Suppressor macrophage (primary cell): ENCODE results near the gene PRR13.
"Not testable (repeated sequence)": the region's sequence is repeated elsewhere in the genome, so short reads cannot be mapped to it uniquely, and the experiment has no call there.

Source experiments
- DNase-seq, 4 experiments: peaks; one replicate each; pipeline ENCODE4 v3.0.0-alpha.2; 2020 to 2022

Gene PRR13

DNA sequence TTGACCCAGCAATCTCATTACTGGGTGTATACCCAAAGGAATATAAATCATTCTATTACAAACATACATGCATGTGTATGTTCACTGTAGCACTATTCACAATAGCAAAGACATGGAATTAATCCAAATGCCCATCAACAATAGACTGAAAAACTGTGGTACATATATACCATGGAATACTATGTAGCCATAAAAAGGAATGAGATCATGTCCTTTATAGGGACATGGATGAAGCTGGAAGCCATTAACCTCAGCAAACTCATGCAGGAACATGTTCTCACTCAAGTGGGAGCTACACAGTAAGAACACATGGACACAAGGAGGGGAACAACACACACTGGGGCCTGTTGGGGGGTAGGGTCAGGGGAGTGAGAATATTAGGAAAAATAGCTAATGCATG is 2.0 kb upstream of the PRR13 start:
- DNase-seq: not testable (repeated sequence)

DNA sequence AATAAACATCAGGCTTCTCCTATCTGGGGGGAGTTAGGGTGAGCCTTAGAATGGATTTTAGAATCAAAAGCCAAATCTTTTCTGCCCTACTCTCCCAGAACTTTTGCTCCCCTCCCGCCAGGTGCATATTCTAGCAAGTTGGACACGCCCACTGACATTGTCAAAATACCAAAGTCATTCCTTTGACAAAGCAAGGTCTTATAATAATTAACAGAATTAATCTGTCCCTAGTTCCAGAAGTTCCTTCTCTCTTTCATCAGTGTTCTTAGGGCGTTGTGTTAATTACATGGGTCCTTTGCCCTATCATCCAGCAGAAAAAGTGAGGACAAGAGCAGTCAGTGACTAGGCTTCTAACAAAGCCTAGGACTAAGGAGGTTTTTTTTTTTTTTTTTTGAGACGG is 2.4 kb downstream of the PRR13 start:
- DNase-seq: no peak

DNA sequence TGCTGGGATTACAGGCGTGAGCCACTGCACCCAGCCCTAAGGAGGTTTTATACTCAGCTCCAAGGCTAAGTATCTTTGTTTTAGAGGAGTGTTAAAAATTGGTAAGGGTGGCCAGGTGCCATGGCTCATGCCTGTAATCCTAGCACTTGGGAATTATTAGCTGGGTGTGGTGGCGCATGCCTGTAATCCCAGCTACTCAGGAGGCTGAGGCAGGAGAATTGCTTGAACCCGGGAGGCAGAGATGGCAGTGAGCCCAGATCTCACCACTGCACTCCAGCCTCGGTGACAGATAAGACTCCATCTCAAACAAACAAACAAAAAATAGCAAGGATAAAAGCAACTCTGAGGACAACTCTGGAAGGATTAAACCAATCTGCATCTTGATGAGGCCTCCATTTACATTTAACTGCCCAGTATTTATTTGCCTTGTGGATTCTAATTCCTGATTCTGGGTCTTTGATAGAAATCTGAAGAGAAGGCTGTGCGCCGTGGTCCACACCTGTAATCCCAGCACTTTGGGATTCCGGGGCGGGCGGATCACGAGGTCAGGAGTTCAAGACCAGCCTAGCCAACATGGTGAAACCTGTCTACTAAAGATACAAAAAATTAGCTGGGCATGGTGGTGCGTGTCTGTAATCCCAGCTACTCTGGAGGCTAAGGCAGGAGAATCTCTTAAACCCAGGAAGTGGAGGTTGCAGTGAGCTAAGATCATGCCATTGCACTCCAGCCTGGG is 3.2 kb downstream of the PRR13 start:
- not testable (repeated sequence) for DNase-seq

DNA sequence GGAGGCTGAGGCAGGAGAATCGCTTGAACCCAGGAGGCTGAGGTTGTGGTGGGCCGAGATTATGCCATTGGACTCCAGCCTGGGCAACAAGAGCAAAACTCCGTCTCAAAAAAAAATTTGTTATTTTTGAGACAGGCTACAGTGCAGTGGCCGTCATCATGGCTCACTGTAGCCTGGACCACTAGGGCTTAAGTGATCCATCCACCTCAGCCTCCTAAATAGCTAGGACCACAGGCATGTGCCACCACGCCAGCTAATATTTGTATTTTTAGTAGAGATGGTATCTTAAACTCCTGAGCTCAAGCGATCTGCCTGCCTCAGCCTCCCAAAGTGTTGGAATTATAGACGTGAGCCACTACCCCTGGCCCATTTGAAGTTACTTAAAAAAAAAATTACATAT is 9.4 kb downstream of the PRR13 start:
- DNase-seq: no peak

DNA sequence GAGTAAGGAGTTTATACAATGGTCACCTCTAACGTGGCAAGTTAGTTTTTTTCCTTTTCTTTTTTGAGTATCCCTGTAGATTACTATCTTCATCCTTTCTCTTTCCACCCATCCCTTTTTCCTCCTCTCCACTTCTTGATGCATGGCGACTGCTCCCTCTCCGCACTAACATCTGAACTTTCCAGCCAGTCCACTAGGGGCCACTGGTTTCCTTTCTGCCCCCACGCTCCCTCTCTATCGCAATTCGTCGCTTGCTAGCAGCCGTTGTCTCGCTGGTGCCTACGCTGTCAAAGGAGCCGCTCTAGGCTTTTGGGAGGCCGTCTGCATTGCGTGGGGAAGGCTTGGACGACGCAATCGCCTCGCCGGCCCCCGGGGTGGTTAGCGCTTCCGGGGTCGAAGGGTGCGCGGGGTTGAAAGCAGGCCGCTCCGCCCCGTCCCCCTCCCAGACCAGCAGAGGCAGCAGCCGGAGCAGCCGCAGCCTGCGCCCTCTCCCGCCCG is 10.2 kb downstream of the PRR13 start, which contains the start of gene PCBP2:
TSS of gene PCBP2 (plus strand) at position 442 of the 498 bp plus-strand sequence. CDS start 2,699 bp downstream, outside the sequence.
- DNase-seq: peak; percentile 99 to 100 (median 99)

DNA sequence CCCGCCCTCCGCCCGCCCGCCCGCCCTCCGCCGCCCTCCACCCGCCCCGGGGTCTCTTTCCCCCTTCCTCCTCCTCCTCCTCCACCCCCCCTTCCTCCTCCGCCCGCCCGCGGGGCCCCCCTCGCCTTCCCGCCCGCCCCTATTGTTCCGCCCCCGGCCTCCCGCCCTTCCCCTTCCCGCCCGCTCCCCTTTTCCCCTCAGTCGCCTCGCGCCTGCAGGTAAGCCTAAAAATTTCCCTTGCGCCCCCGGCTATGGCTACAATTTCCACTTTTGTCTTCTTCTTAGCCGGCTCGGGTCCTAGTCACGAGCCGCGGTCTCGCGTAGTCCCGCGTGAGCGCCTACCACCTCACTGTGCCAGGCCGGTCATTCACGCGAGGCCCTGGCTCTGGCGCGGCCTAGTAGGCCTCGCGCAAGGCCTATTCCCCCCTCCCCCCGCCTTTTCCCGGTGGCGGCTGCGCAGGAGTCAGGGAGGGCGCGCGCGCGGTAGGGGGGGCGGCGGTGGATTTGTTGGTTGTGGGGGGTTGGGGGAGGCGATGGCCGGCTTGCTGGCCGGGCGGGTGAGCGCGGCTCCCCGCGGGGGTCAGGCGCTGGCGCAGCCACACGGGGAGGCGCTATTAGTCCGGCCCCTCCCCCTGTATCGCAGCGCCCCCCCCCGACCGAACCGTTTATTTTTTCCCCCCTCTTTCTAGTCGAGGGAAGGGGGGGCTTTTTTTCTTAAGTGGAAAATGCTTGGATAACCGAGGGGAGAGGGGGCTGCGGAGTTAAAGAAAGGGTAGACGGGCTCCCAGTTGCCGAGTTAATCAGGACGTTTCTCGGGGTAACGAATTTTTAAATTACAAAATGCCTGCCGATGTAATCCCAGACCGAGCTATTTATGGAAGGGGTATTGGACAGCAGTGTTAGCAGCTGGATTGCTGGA is 10.9 kb downstream of the PRR13 start:
- DNase-seq: peak; percentile 76 to 92 (median 84)

DNA sequence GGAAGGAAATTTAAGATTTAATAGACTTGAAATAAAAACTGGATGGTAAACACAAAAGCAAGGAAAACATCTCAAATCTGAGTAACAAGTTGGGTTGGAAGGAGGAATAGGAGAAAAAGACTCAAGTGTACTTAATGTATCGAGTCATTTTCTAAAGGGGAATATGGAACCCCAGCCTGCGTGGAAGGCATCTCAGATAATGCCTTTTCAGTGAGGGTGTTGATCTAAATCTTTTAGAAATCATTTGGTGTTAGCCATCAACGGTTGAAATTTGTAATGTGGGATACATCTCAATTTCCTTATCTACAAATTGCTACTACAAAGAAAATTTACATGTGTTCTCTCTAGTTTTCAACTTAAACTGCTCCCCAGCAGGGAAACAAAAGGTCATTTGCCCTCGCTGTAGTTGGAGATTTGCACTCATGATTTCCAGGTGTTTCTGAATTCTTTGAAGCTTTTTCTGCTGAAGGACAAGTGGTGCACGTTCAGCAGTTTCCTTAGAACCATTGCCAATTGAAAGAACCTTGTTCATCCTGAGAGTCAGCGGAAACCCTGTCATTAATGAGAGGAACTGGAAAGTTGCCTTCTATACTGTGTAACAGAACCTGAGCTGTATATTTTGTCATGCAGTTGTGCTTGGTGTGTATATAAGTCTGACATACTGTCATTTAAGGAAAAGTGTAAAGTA is 12.6 kb downstream of the PRR13 start:
- DNase-seq: no peak

DNA sequence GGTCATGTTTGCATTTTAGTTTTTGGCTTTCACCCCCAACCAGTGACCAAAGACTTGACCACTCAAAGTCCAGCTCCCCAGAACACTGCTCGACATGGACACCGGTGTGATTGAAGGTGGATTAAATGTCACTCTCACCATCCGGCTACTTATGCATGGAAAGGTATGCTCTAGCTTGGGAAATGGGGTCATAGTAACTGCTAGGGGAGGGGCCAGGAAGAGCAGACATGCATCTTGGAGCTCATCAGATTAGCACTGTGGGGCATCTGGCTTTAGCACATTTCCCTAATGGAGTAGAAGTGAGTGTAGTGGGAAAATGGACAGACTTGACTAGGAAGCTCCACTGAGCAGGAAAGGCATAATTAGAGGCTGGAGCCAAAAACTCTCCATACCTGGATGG is 13.2 kb downstream of the PRR13 start:
- DNase-seq: no peak

DNA sequence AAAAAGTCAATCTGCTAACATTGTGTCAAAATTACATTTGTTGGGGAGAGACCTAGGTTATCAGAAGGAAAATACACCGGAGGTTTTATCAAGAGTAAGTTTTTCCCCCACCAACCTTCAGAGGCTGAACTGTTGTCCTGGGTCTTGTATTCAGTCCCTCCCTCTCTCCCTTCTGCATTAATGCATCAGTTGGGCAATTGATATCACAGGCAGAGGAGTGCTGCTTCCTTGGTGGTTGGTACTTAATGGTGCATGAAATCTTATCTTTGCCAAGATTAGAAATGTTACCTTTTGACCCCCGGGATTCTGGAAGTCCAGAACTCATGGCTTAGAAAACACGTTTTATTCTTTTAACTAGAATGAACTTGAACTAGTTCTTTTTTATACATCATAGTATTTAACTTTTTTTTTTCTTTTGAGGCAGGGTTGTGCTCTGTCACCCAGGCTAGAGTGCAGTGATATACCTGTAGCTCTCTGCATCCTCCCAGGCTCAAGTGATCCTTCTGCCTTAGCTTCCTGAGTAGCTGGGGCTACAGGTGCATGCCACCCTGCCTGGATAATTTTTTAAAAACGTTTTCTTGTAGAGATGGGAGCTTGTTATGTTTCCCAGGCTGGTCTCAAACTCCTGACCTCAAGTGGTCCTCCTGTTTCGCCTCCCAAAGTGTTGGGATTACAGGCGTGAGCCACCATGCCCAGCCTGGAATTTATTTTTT is 15.3 kb downstream of the PRR13 start:
- DNase-seq: no peak

DNA sequence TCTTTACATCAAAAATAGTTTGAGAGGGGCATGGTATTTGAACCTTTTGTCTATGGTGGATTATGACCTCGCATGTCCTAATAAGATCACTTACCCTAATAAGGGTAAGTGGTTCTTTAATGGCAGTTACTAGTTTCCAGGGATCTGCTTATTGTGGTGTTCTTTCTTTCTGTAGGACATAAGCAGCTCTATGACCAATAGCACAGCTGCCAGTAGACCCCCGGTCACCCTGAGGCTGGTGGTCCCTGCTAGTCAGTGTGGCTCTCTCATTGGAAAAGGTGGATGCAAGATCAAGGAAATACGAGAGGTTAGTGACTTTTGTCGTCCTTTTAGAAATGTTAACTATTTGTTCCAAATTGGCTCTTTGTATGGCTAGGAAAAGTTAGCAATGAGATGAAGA is 17.6 kb downstream of the PRR13 start:
- no peak for DNase-seq

DNA sequence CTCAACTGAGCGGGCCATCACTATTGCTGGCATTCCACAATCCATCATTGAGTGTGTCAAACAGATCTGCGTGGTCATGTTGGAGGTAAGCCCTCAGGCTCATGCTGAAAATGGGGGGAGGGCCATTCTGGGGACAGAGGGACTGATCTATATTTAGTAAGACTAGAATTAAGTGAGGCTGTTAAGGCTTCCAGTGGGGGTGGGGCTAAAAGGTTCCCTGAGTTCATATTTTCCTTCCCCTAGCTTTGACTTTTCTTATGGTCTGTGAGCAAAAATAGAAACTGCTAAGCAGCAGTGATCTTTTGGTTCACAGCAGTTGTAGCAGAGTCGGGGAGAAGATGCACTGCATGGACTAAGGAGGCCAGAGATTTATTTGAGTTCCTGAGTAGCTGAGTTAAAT is 19.5 kb downstream of the PRR13 start:
- no peak for DNase-seq

DNA sequence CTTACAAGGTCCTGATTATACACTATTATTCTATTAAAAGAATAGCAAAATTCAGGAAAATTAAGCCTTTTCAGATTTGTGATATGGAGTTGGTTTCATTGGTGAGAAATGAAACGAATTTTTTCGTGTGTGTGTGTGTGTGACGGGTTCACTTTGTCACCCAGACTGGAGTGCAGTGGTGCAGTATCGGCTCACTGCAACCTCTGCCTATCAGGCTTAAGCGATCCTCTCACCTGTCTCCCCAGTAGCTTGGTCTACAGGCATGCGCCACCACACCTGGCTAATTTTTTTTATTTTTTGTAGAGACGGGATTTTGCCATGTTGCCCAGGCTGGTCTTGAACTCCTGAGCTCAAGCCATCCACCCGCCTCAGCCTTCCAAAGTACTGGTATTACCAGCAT is 20.1 kb downstream of the PRR13 start:
- no peak for DNase-seq

DNA sequence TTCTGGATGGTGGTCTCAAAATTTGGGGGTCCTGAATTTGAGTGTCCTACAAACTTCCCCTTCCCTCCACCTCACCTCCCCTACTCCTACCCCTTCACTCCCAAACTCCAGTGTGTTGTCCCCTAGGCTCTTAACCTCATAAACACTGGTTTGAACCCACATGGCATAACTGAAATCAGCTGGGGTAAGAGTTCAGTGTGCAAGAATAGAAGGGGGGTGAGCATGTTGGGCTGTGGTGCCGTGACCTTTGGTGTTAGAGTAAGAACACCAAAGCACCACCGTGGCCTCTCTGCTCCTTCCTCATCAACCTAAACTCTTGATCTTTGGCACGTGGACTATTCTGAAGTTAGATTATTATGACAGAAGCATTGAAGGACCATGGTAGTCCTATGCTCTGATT is 21.4 kb downstream of the PRR13 start:
- DNase-seq: no peak

DNA sequence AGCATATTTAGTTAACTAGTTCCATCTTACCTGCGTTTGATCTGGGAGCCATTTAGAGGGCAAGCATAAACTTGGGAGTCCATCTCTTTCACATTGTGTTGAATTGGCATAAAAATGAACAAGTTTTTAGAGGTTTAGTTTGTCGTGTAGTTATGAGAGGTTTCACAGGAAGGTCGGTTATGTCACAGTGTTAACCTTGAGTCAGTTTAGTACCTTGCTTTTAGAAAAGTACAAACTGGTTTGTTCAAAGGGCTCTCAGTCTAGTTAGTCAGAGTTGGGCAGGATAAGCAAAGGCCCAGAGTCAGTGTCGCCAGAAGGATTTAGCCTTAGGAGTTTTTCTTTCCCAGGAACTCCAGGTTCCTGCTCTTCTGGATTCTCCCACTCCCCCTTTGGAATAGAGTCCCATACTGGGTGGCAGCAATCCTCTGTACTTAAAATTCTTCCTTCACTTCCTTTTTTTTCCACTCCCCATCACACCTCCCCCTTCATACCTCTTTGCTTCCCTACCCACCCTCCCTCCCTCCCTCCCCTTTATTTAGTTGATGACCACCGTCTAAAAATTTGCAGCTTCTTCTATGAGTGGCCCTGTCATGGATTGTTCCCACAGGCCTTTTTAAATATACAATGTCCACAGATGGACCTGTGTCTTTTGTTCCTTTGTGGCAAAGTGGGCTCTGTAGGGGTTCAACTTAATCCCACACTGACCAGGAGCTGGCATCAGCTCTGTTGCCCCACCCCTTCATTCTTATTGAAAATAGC is 22.4 kb downstream of the PRR13 start:
- DNase-seq: no peak

DNA sequence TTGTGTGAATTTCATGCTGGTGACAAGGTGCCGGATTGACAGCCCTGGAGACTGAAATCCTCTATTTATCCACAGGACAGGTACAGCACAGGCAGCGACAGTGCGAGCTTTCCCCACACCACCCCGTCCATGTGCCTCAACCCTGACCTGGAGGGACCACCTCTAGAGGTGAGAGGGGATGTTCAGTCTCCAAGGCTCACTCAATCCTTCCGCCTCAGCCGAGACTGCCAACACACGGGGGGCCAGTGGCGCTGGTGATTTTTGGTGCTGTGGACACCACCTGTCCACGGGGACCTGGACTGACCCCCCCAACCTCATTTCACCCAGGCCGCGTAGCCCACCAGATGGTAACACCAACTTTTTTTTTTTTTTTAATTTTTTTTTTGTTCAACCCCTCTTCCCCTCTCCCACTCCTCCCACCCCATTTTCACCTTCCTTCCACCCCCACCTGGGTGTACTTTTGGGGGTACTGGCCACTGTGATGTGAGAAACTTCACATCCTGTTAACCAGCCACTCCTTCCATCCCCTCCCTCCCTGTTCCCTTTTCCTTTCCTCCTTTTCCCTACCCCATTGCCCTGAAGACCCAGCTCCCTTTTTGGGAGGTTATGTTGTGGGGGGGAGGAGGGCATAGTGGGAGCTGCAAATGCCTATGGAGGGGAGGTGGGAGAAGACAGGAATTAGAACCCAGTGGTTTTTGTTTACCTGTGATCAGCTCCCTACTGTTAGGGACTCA is 23.3 kb downstream of the PRR13 start:
- no peak for DNase-seq

DNA sequence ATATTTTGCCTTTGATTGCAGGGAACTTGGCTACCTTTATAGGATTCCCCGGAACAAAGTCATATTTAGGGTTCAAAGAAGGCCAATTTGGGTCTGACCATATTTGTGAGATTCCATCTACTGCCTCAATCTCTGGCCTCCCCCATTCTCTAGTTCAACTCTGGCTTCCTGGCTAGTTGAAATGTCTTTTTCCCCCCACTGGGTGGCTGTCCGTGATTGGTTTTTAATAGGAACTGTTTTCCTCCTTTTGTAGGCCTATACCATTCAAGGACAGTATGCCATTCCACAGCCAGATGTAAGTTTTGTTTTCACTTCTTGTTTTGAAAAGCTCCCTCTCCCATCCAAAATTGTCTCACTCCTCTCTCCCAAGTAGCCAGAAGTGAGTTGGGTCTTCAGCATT is 24.1 kb downstream of the PRR13 start:
- DNase-seq: peak in 1 of 4 experiments; percentile 23

DNA sequence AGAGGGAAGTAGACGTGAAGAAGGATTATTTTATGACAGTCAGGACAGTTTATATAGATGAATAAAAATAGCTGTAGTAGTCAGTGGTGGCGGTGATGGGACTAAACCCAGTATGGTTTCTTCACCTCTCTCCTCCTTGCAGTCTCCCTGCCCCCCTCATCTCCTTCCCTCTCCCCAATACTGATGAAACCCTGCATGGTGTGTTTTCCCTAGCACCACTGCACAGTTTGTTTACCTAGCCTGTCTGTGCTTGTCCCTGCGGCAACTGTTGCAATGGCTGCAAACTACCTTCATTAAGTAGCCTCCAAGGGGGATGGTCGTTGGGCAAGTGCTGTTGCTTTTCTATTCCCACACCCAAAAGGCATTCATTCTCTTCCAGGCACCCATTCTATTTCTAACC is 25.1 kb downstream of the PRR13 start:
- DNase-seq: no peak

DNA sequence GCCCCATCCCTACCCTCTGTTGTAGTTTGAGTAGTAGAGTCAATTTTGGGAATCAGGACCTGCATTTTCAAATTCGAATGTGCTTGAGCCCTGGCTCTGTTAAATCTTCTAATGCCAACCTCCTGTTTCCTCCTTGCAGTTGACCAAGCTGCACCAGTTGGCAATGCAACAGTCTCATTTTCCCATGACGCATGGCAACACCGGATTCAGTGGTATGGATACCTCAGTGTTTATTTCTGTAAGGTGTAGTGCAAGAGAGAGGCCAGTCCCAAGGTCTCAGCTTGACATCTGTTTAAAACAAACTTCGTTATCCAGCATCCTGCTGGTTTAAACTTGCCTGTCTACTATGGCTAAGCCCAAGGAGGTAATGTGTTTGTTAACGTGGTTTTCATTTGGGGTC is 25.5 kb downstream of the PRR13 start:
- no peak for DNase-seq

DNA sequence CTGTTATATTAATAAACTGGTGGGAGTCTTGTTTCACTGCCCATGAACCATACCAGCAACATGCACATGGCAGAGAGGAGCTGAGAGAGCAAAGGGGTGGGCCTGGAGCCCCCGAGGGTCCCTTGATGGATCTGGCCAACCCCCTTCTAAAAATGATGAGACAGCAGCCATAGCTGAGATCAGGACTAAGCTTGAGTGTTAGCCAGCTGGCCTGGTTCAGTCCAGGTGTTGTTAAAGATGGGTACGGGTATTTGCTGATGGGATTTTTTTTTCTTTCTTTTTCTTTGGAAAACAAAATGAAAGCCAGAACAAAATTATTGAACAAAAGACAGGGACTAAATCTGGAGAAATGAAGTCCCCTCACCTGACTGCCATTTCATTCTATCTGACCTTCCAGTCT is 26.3 kb downstream of the PRR13 start:
- no peak for DNase-seq

DNA sequence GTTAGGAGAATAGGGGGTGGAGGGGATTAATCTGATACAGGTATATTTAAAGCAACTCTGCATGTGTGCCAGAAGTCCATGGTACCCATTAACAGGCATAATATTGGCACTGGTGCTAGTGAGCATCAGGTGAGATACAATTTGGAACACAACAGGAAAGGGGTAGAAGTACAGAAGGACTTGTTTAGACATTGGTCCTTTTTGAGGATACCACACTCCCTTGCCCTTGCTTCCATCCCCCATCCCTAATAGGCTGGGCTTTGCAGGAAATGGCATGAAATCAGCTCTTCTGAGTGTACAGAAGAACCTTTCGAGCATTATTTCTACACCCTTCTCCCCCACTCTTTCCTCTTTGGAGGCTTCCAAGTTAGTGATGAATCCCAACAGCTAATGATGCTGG is 26.7 kb downstream of the PRR13 start:
- DNase-seq: no peak

DNA sequence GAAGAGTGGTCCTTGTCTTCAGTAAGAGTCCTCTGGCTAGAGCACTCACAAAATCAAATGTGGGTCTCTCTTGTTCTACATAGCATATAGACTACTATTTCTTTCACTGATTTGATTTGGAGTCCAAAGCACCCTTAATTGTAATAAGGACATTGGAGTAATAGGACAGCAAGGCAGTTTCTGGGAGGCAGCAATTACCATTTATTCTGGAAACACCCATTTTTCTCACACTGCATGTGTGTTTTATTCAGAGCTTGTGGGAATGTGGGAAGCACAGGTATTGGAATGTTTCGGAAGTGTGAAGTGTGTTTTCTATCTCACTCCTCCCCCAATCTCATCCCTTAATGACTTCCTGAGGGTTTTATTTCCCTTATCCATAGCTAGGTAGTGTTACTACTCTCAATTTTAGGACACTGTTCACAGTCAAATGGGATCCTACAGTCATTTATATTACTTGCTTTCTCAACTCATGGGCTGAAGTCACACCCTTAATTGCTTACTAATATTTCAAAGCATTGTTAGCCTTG is 30.6 kb downstream of the PRR13 start:
- no peak for DNase-seq
